OCI-LY7 (cell line): Measurements from ENCODE around the gene VPS8. TPM values are rescaled to one million over a fixed set of nuclear protein-coding genes. Genes with fewer than 3 reads are reported as not detected.
"Not testable (repeated sequence)": the region's sequence is repeated elsewhere in the genome, so short reads cannot be mapped to it uniquely, and the experiment has no call there.

Experiments
- BruUV-seq: library from RNA; stranded (reverse); fragments of 400-500 nt; replicated peaks from 2 replicates; lab custom pipeline; 2021; lab: Mats Ljungman, UMichigan
- CTCF ChIA-PET: fragments of 300-600 bp; sonication (Branson Sonifier 250); formaldehyde crosslinking; loops from one replicate; lab custom pipeline; 2022; ENCODE audit warnings: antibody characterized with exemption; ENCODE audit not compliant: unreplicated experiment; lab: Charles Lee
- POLR2A ChIA-PET: fragments of 300-600 bp; sonication (Branson Sonifier 250); formaldehyde crosslinking; loops from one replicate; lab custom pipeline; 2022; ENCODE audit warnings: antibody characterized with exemption; lab: Charles Lee
- DNase-seq: peaks from one replicate; pipeline ENCODE4 v3.0.0-alpha.2; 2015; ENCODE audit warnings: low spot score
- H2AFZ ChIP-seq: fragments of 200-600 bp; sonication (generic), shearing (Covaris generic); 2 replicates; pipeline ENCODE4 v1.6.1; 2014; ENCODE audit warnings: mild to moderate bottlenecking, antibody characterized with exemption, low read length, moderate library complexity
- H3K27ac ChIP-seq: fragments of 200-600 bp; sonication (generic); 2 replicates; pipeline ENCODE4 v1.5.1; 2014; ENCODE audit warnings: mixed run types, low read depth, mild to moderate bottlenecking, moderate library complexity, low read length, inconsistent platforms; ENCODE audit not compliant: poor library complexity, severe bottlenecking
- H3K36me3 ChIP-seq: fragments of 200-600 bp; sonication (generic); 2 replicates; pipeline ENCODE4 v1.6.1; 2014; ENCODE audit warnings: mild to moderate bottlenecking, antibody characterized with exemption, low read length, moderate library complexity, mixed read lengths; ENCODE audit not compliant: insufficient read depth
- H3K4me1 ChIP-seq: fragments of 200-600 bp; sonication (generic); 2 replicates; pipeline ENCODE4 v1.5.1; 2014; ENCODE audit warnings: mild to moderate bottlenecking, low read length; ENCODE audit not compliant: insufficient read depth, poor library complexity, severe bottlenecking
- H3K4me2 ChIP-seq: fragments of 200-600 bp; sonication (generic); 2 replicates; pipeline ENCODE4 v1.6.1; 2014; ENCODE audit warnings: mild to moderate bottlenecking, low read length
- H3K4me3 ChIP-seq: fragments of 200-600 bp; sonication (generic); 2 replicates; pipeline ENCODE4 v1.5.1; 2014; ENCODE audit warnings: mild to moderate bottlenecking, low read depth, low read length; ENCODE audit not compliant: poor library complexity, severe bottlenecking
- H3K79me2 ChIP-seq: fragments of 200-600 bp; sonication (generic); 2 replicates; pipeline ENCODE4 v1.6.1; 2016; ENCODE audit warnings: low read depth, mild to moderate bottlenecking, low read length, moderate library complexity, mixed read lengths; ENCODE audit not compliant: insufficient read depth
- H3K9me2 ChIP-seq: fragments of 200-600 bp; sonication (generic); 2 replicates; pipeline ENCODE4 v1.6.1; 2016; ENCODE audit warnings: mild to moderate bottlenecking, low read length, mixed read lengths; ENCODE audit not compliant: insufficient read depth
- H3K9me3 ChIP-seq: fragments of 200-600 bp; sonication (generic); 2 replicates; pipeline ENCODE4 v1.6.1; 2014; ENCODE audit warnings: mild to moderate bottlenecking, mixed run types, low read length, mixed read lengths
- H4K20me1 ChIP-seq: fragments of 200-600 bp; sonication (generic); 2 replicates; pipeline ENCODE4 v1.6.1; 2014; ENCODE audit warnings: mild to moderate bottlenecking, antibody characterized with exemption, low read length, moderate library complexity, mixed read lengths; ENCODE audit not compliant: insufficient read depth
- EZH2phosphoT487 ChIP-seq: fragments of 200-600 bp; sonication (generic); IDR thresholded peaks from 2 replicates; pipeline ENCODE4 v1.6.1; 2018; ENCODE audit warnings: low read depth, borderline replicate concordance, mild to moderate bottlenecking, mixed run types, antibody characterized with exemption, low read length, moderate library complexity, mixed read lengths
- intact Hi-C: fragments of 100-400 bp; cut with micrococcal nuclease; formaldehyde crosslinking; loops from one replicate; pipeline ENCODE4 v1.10.0; 2022; ENCODE audit not compliant: unreplicated experiment
- total RNA-seq, 2 experiments: library from RNA; depleted of rRNA in 1 of 2; stranded (reverse); fragments of >200 nt in 1 of 2; shearing (Covaris generic) in 1 of 2; gene quantifications; 2 replicates each; pipeline ENCODE4 v1.2.3, GENCODE V29; 2014 to 2022
- TF ChIP-seq, protein P1 (sequence below): fragments of 200-600 bp; sonication (generic); conservative IDR thresholded peaks from 2 replicates; pipeline ENCODE4 v1.5.1; 2014; ENCODE audit warnings: mild to moderate bottlenecking, antibody characterized with exemption, low read length, moderate library complexity, mixed read lengths

Gene VPS8
- total RNA-seq, 2 experiments from 2014 or later: 33.5 to 44.9 TPM

GRCh38 chr3:184896336-184896735 lies 84.4 kb downstream of the VPS8 start:
- Histone ChIP-seq H3K9me2 (no peaks in the 10 kb centered on the region), H3K36me3 (no peaks in the 10 kb centered on the region), H2AFZ (no peak overlapping the region), H3K4me3 (no peak overlapping the region), H4K20me1 (no peaks in the 10 kb centered on the region; the same call in 1 of the 2 replicates), H3K79me2 (no peaks in the 10 kb centered on the region), H3K9me3 (no peaks in the 10 kb centered on the region), H3K27ac (no peak overlapping the region), H3K4me1 (no peaks in the 10 kb centered on the region), H3K4me2 (no peak overlapping the region)
- ChIA-PET CTCF (no interaction called here), POLR2A (no interaction called here)
- TF ChIP-seq, protein P1, sequence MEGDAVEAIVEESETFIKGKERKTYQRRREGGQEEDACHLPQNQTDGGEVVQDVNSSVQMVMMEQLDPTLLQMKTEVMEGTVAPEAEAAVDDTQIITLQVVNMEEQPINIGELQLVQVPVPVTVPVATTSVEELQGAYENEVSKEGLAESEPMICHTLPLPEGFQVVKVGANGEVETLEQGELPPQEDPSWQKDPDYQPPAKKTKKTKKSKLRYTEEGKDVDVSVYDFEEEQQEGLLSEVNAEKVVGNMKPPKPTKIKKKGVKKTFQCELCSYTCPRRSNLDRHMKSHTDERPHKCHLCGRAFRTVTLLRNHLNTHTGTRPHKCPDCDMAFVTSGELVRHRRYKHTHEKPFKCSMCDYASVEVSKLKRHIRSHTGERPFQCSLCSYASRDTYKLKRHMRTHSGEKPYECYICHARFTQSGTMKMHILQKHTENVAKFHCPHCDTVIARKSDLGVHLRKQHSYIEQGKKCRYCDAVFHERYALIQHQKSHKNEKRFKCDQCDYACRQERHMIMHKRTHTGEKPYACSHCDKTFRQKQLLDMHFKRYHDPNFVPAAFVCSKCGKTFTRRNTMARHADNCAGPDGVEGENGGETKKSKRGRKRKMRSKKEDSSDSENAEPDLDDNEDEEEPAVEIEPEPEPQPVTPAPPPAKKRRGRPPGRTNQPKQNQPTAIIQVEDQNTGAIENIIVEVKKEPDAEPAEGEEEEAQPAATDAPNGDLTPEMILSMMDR: no peak
- no peak for DNase-seq
- intact Hi-C loops: no loop called here
- no TSS peak for BruUV-seq

DNA sequence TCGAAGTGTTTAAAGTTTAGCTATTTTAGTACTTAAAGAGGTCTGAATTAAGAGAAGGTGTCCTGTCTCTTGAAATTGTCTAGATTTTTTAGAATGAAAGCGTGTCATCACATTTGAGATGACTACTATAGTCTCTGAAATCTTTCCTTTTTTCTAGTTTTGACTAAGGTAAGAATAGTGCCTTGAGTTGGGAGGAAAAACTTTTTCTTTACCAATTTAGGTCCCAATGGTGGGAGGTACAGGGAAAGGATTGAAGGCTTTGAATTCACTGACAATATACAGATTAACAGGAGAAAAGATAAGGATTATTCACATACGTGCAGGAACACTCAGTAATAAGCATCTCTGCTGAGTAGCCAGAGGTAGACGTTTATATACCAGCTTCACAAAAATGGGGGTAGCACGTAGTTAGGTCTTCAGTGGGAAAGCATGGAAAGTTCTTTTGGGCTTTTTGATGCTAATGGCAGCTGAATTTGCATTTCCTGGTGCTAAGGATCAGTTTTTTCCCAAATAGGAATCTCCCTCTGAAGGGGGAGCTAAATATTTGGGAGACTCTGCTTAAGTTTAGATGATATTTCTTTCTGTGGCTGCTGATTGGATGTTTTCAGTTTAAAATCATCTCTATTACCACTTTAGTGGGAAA lies 88.1 kb downstream of the VPS8 start:
- Histone ChIP-seq H2AFZ (no peak overlapping the region), H3K4me3 (no peak overlapping the region), H3K36me3 (no peaks in the 10 kb centered on the region), H3K9me3 (no peaks in the 10 kb centered on the region), H4K20me1 (no peaks in the 10 kb centered on the region), H3K4me1 (no peaks in the 10 kb centered on the region), H3K79me2 (no peaks in the 10 kb centered on the region), H3K4me2 (no peak overlapping the region), H3K9me2 (no peaks in the 10 kb centered on the region), H3K27ac (no peak overlapping the region)
- CTCF ChIA-PET: no interaction called here
- intact Hi-C loops: no loop called here
- no peak for TF ChIP-seq EZH2phosphoT487
- TF ChIP-seq, protein P1: no peak
- POLR2A ChIA-PET: interaction anchor here (0.9 kb wide), 1 partner anchor 11 kb away, joined by 4 read pairs; no protein-coding TSS in a partner anchor
- no peak for DNase-seq
- BruUV-seq: no TSS peak

- H3K4me1 ChIP-seq, DNase-seq, H3K9me3 ChIP-seq, H3K79me2 ChIP-seq, H2AFZ ChIP-seq, H3K9me2 ChIP-seq, H4K20me1 ChIP-seq, H3K4me2 ChIP-seq, BruUV-seq, CTCF ChIA-PET, H3K27ac ChIP-seq, H3K36me3 ChIP-seq, H3K4me3 ChIP-seq, intact Hi-C loops: not testable (repeated sequence)
- POLR2A ChIA-PET: interaction anchor here (0.7 kb wide), 1 partner anchor 49 kb away, joined by 3 read pairs; no protein-coding TSS in a partner anchor
Observed at GRCh38 chr3:184907031-184907430, 95.1 kb downstream of the VPS8 start.
